Liver (tissue), 3 donors: ENCODE results near the gene AMPH.

Experiments
- CTCF ChIP-seq: fragments of 150-350 bp; IDR thresholded peaks from 2 replicates; pipeline ENCODE4 v1.5.1; 2017; ENCODE audit warnings: improper control_type of control experiment, low read depth, low read length; ENCODE audit not compliant: missing input control
- EGR1 ChIP-seq, 2 donors: IDR thresholded peaks; 2 replicates each; pipeline ENCODE4 v1.6.1; 2016 to 2018; ENCODE audit warnings: antibody characterized with exemption in 2 of 2, low read depth in 2 of 2
- JUND ChIP-seq, 2 donors: IDR thresholded peaks; 2 replicates each; pipeline ENCODE4 v1.6.1; 2016; ENCODE audit warnings: antibody characterized with exemption in 2 of 2
- YY1 ChIP-seq: IDR thresholded peaks from 2 replicates; pipeline ENCODE4 v1.6.1; 2016; ENCODE audit warnings: antibody characterized with exemption, mild to moderate bottlenecking
- TF ChIP-seq, protein P1 (sequence below): IDR thresholded peaks from 2 replicates; pipeline ENCODE4 v1.6.1; 2016; ENCODE audit warnings: antibody characterized with exemption, mild to moderate bottlenecking
- donor health status: healthy.
- donor health status: healthy.

DNA sequence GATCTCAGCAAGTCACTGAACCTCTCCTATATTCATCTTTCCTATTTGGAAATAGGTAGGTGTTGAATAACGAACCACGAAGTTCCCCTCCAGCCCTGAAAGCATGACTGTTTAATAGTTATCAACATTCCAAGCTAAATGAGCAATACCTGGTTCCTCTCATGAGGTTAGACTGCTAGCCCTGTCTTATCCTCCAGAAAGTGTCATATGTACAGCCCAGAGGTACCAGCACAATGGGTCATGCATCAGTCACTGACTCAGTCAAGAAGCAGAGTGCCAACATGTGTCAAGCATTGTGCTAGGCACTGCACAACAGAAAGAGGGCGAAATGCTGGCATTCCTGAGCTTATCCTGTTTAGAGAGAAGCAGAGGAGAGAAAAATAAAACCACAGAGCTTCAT lies 70.0 kb downstream of the AMPH start:
- TF ChIP-seq, protein P1, sequence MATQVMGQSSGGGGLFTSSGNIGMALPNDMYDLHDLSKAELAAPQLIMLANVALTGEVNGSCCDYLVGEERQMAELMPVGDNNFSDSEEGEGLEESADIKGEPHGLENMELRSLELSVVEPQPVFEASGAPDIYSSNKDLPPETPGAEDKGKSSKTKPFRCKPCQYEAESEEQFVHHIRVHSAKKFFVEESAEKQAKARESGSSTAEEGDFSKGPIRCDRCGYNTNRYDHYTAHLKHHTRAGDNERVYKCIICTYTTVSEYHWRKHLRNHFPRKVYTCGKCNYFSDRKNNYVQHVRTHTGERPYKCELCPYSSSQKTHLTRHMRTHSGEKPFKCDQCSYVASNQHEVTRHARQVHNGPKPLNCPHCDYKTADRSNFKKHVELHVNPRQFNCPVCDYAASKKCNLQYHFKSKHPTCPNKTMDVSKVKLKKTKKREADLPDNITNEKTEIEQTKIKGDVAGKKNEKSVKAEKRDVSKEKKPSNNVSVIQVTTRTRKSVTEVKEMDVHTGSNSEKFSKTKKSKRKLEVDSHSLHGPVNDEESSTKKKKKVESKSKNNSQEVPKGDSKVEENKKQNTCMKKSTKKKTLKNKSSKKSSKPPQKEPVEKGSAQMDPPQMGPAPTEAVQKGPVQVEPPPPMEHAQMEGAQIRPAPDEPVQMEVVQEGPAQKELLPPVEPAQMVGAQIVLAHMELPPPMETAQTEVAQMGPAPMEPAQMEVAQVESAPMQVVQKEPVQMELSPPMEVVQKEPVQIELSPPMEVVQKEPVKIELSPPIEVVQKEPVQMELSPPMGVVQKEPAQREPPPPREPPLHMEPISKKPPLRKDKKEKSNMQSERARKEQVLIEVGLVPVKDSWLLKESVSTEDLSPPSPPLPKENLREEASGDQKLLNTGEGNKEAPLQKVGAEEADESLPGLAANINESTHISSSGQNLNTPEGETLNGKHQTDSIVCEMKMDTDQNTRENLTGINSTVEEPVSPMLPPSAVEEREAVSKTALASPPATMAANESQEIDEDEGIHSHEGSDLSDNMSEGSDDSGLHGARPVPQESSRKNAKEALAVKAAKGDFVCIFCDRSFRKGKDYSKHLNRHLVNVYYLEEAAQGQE = no peak
- TF ChIP-seq YY1 (no peak), EGR1 (IDR thresholded peaks at IDR 0.05; ENCODE audit: low read depth in 2 of 2) (no peak), CTCF (no peak), JUND (IDR thresholded peaks at IDR 0.05) (no peak)
